ENCODE data around the gene KHDRBS2. TPM values are rescaled to one million over a fixed set of nuclear protein-coding genes. Genes with fewer than 3 reads are reported as not detected.

KHDRBS2 gene
- total RNA-seq, 1 donor, result not detected

- H3K4me3 ChIP-seq (ENCODE audit: low read depth, low read length), result no peak overlapping the region
- DNase-seq (ENCODE audit: low read depth), result no peak
- TF ChIP-seq CTCF (IDR thresholded peaks at IDR 0.05; ENCODE audit: insufficient read depth, low read depth, low read length), result no peak
Observed at GRCh38 chr6:62043084-62043483, 242.9 kb downstream of the KHDRBS2 start.

DNA sequence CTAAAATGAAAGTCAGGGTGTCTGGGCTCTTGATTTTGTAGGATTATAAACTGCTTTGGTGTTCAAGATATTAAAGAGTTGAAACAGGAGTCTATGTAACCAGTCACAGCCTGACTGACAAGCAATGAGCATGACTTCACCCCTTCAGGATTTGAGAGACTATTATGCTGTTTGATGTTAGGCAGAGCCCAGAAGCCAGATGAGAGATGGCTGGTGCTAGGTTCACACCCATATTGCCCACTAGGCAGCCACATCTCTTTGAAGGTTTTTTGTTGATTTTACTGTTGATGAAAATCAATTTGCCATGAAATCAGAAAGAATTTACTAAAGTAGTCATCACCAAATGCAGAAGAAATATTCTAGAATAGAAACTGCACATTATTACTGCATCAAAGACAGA lies 243.6 kb downstream of the KHDRBS2 start:
- DNase-seq (ENCODE audit: low read depth), result no peak
- H3K4me3 ChIP-seq (ENCODE audit: low read depth, low read length), result no peak overlapping the region
- TF ChIP-seq CTCF (IDR thresholded peaks at IDR 0.05; ENCODE audit: insufficient read depth, low read depth, low read length), result no peak

- H3K4me3 ChIP-seq (ENCODE audit: low read depth, low read length), result no peak overlapping the region
- DNase-seq (ENCODE audit: low read depth), result no peak
- TF ChIP-seq CTCF (IDR thresholded peaks at IDR 0.05; ENCODE audit: insufficient read depth, low read depth, low read length), result no peak
Observed at GRCh38 chr6:62039605-62040004, 246.4 kb downstream of the KHDRBS2 start.

DNA sequence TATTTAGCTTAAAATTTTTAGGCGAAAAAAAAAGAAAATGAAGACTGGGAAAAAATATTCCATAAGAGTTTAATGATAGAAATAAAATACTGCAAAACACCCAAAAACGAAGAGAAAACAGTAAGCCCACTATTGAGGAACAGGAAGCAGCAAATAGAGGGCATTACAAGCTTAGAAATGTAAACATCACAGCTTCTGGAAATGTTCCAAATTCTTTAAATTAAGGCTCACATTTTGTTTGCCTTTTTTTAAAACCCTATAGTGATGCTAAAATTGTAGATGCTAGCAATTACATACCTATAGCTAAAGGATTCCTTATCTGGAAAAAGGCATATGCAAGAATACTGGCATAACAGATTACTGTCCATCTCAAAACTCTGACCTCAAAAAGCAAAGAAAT lies 248.6 kb downstream of the KHDRBS2 start:
- H3K4me3 ChIP-seq (ENCODE audit: low read depth, low read length), result no peak overlapping the region
- no peak for DNase-seq (ENCODE audit: low read depth)
- no peak for TF ChIP-seq CTCF (IDR thresholded peaks at IDR 0.05; ENCODE audit: insufficient read depth, low read depth, low read length)

DNA sequence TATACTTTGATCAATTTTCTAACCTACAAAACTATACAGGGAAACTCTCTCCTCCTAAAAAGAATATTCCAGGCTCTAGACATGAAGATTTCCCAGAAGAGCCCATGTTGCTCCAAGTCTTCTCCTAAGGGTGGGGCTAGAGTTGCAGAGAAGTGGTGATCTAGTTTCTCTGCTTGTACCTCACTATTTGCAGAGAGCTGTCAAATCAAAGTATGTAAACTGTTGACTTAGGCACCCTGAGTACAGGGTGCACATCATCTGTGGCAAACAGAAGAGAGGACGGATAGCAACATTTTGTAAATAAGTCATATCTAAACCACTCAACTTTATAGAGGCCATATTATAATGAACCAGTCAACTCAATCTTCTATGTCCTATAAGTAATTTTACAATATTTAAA lies 250.1 kb downstream of the KHDRBS2 start:
- TF ChIP-seq CTCF (IDR thresholded peaks at IDR 0.05; ENCODE audit: insufficient read depth, low read depth, low read length), result no peak
- H3K4me3 ChIP-seq (ENCODE audit: low read depth, low read length), result no peak overlapping the region
- DNase-seq (ENCODE audit: low read depth), result no peak

DNA sequence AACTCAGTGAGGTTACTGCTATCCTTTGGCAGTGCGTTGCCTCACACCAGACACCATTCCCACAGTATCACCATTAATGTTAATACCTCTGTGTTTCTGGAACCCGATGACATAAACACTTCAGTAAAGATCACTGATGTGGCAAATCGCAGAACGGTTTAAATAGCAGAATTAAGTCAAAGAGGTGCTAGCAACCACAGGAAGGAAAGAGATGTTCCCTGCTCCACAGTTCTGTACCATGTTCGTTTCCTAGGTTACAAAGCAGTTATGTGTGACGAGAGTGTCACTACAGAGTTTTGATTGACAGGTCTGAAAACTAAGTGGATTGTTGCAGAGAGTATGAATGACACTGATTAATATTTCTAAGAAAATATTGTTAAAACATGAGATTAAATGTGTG lies 272.3 kb downstream of the KHDRBS2 start:
- no peak for DNase-seq (ENCODE audit: low read depth)
- no peak for TF ChIP-seq CTCF (IDR thresholded peaks at IDR 0.05; ENCODE audit: insufficient read depth, low read depth, low read length)
- no peak overlapping the region for H3K4me3 ChIP-seq (ENCODE audit: low read depth, low read length)

GRCh38 chr6:62009445-62009844 lies 276.6 kb downstream of the KHDRBS2 start:
- DNase-seq (ENCODE audit: low read depth), result no peak
- no peak for TF ChIP-seq CTCF (IDR thresholded peaks at IDR 0.05; ENCODE audit: insufficient read depth, low read depth, low read length)

More at GRCh38 chr6:62009445-62009844, 276.6 kb downstream of the KHDRBS2 start:
- H3K4me3 ChIP-seq (ENCODE audit: low read depth, low read length), result no peak overlapping the region
